PC-3 (cell line): Measurements from ENCODE around the gene EFR3B.

Experiments
- CTCF ChIP-seq: fragments of 300-600 bp; sonication (generic); conservative IDR thresholded peaks from 2 replicates; pipeline ENCODE4 v1.5.1; 2017; ENCODE audit warnings: antibody characterized with exemption, low read depth, mild to moderate bottlenecking, low read length
- EZH2phosphoT487 ChIP-seq: fragments of 300-600 bp; sonication (generic); IDR thresholded peaks from 2 replicates; pipeline ENCODE4 v1.6.1; 2018; ENCODE audit warnings: mild to moderate bottlenecking, antibody characterized with exemption, low read length, borderline replicate concordance

- TF ChIP-seq CTCF: no peak
- no peak for TF ChIP-seq EZH2phosphoT487
Measured at GRCh38 chr2:25082002-25082622, 40.2 kb downstream of the EFR3B start.
